Fibroblast of lung (primary cell): Measurements from ENCODE around the gene NRCAM. TPM values are rescaled to one million over a fixed set of nuclear protein-coding genes. Genes with fewer than 3 reads are reported as not detected.

Experiments
- DNase-seq, 2 donors: peaks; one replicate each; pipeline versions ENCODE4 v3.0.0 to v3.0.0-alpha.2; 2010; ENCODE audit warnings: low read depth in 2 of 2
- H2AFZ ChIP-seq: 2 replicates; pipeline ENCODE4 v1.5.1; 2012; ENCODE audit warnings: low read length, control low read depth, inconsistent platforms
- H3K27ac ChIP-seq: 2 replicates; pipeline ENCODE4 v1.5.1; 2011; ENCODE audit warnings: low read length, control low read depth; ENCODE audit not compliant: insufficient read depth
- H3K27me3 ChIP-seq: 2 replicates; pipeline ENCODE4 v1.5.1; 2011; ENCODE audit warnings: mild to moderate bottlenecking, low read length; ENCODE audit not compliant: control insufficient read depth, insufficient read depth
- H3K36me3 ChIP-seq: 2 replicates; pipeline ENCODE4 v1.5.1; 2011; ENCODE audit warnings: low read length; ENCODE audit not compliant: control insufficient read depth, insufficient read depth
- H3K4me1 ChIP-seq: 2 replicates; pipeline ENCODE4 v1.5.1; 2011; ENCODE audit warnings: low read length; ENCODE audit not compliant: control insufficient read depth, insufficient read depth; ENCODE audit errors: extremely low read depth
- H3K4me2 ChIP-seq: 2 replicates; pipeline ENCODE4 v1.5.1; 2011; ENCODE audit warnings: low read length, control low read depth; ENCODE audit not compliant: insufficient read depth; ENCODE audit errors: extremely low read depth
- H3K4me3 ChIP-seq, 4 experiments: fragments of 200-600 bp in 1 of 4; sonication (generic) in 1 of 4; replicated peaks in 1 of 4; 2 replicates each; pipeline ENCODE4 v1.5.1; 2011 to 2016; ENCODE audit warnings: low read length in 4 of 4, low read depth in 3 of 4, mild to moderate bottlenecking in 3 of 4, control low read depth in 2 of 4, inconsistent platforms in 1 of 4, mixed read lengths in 1 of 4; ENCODE audit not compliant: insufficient read depth in 1 of 4; ENCODE audit errors: control extremely low read depth in 1 of 4
- H3K79me2 ChIP-seq: 2 replicates; pipeline ENCODE4 v1.5.1; 2012; ENCODE audit warnings: mild to moderate bottlenecking, low read length, inconsistent platforms; ENCODE audit not compliant: control insufficient read depth, insufficient read depth
- H3K9ac ChIP-seq: 2 replicates; pipeline ENCODE4 v1.5.1; 2011; ENCODE audit warnings: mild to moderate bottlenecking, low read length, control low read depth; ENCODE audit not compliant: insufficient read depth
- H3K9me3 ChIP-seq: 2 replicates; pipeline ENCODE4 v1.5.1; 2012; ENCODE audit warnings: low read depth, low read length; ENCODE audit not compliant: control insufficient read depth, insufficient read depth
- H4K20me1 ChIP-seq: 2 replicates; pipeline ENCODE4 v1.5.1; 2011; ENCODE audit warnings: low read length; ENCODE audit not compliant: control insufficient read depth, insufficient read depth; ENCODE audit errors: extremely low read depth
- CTCF ChIP-seq, 2 donors: IDR thresholded peaks in 1 of 2; conservative IDR thresholded peaks in 1 of 2; 1 replicate in 1 of 2; 2 replicates in 1 of 2; pipeline ENCODE4 v1.5.1; 2011 to 2012; ENCODE audit warnings: low read length in 2 of 2, control low read depth in 1 of 2, inconsistent platforms in 1 of 2, low read depth in 1 of 2, mild to moderate bottlenecking in 1 of 2
- EZH2 ChIP-seq: IDR thresholded peaks from 2 replicates; pipeline ENCODE4 v1.5.1; 2012; ENCODE audit warnings: low read length, control low read depth, mild to moderate bottlenecking; ENCODE audit errors: missing control alignments
- polyA plus RNA-seq, 2 donors: library from polyadenylated mRNA; depleted of rRNA in 1 of 2; stranded (reverse) in 1 of 2; unstranded in 1 of 2; fragments of >200 nt; gene quantifications; 2 replicates each; pipeline ENCODE4 v1.2.1, GENCODE V29; 2011 to 2012; ENCODE audit warnings: missing spikeins in 1 of 2
- total RNA-seq: library from RNA; depleted of rRNA; stranded (reverse); fragments of >200 nt; gene quantifications from 2 replicates; pipeline ENCODE4 v1.2.1, GENCODE V29; 2014

The NRCAM gene
- total and polyA plus RNA-seq, 2 donors (not counting 1 experiment from before 2014, with no cell fraction given): 2.1 to 2.2 TPM

GRCh38 chr7:108455551-108455997, 662 bp downstream of the NRCAM start:
- Histone ChIP-seq H4K20me1 (no peaks in the 10 kb centered on the region), H3K27me3 (peaks cover 21% of the 10 kb centered on the region), H3K27ac (no peak overlapping the region), H3K4me2 (peak overlapping the region; percentile 92), H3K79me2 (no peaks in the 10 kb centered on the region), H3K4me3 (peak overlapping the region; percentile 50 to 68 (median 56)), H3K9ac (no peak overlapping the region), H2AFZ (peak overlapping the region; percentile 47), H3K36me3 (no peaks in the 10 kb centered on the region), H3K4me1 (no peaks in the 10 kb centered on the region), H3K9me3 (no peaks in the 10 kb centered on the region)
- DNase-seq: no peak
- TF ChIP-seq EZH2 (peak; percentile 70), CTCF (conservative IDR thresholded peaks at IDR 0.05 in 1 of 2, IDR thresholded peaks at IDR 0.05 in 1 of 2; ENCODE audit: low read depth in 1 of 2, low read length in 2 of 2) (no peak)

GRCh38 chr7:108454674-108455550, 1.3 kb downstream of the NRCAM start:
- no peak overlapping the region for H3K27ac ChIP-seq
- DNase-seq: peak; percentile 44 to 54
- no peak overlapping the region for H3K9ac ChIP-seq

More at GRCh38 chr7:108454674-108455550, 1.3 kb downstream of the NRCAM start:
- Histone ChIP-seq H3K36me3 (no peaks in the 10 kb centered on the region), H3K4me2 (peak overlapping the region; percentile 92), H3K4me3 (peak overlapping the region; percentile 50 to 68 (median 56)), H4K20me1 (no peaks in the 10 kb centered on the region), H3K27me3 (peaks cover 21% of the 10 kb centered on the region), H3K9me3 (no peaks in the 10 kb centered on the region), H2AFZ (peak overlapping the region; percentile 47), H3K4me1 (no peaks in the 10 kb centered on the region), H3K79me2 (no peaks in the 10 kb centered on the region)
- TF ChIP-seq CTCF (conservative IDR thresholded peaks at IDR 0.05 in 1 of 2, IDR thresholded peaks at IDR 0.05 in 1 of 2; ENCODE audit: low read depth in 1 of 2, low read length in 2 of 2) (peak in 1 of 2 donors; percentile 18), EZH2 (no peak)
